HG02571 (cell line): ENCODE results near the gene RHBDF2.
"Not testable (repeated sequence)": the region's sequence is repeated elsewhere in the genome, so short reads cannot be mapped to it uniquely, and the experiment has no call there.

Experiments used
- ATAC-seq: cut with Tn5 transposase; IDR thresholded peaks from one replicate; pipeline ENCODE4 v1.9.1; 2021; ENCODE audit warnings: mild to moderate bottlenecking, moderate library complexity; ENCODE audit not compliant: unreplicated experiment

Gene RHBDF2

GRCh38 chr17:76538281-76538931, 37.2 kb upstream of the RHBDF2 start:
- no peak for ATAC-seq

DNA sequence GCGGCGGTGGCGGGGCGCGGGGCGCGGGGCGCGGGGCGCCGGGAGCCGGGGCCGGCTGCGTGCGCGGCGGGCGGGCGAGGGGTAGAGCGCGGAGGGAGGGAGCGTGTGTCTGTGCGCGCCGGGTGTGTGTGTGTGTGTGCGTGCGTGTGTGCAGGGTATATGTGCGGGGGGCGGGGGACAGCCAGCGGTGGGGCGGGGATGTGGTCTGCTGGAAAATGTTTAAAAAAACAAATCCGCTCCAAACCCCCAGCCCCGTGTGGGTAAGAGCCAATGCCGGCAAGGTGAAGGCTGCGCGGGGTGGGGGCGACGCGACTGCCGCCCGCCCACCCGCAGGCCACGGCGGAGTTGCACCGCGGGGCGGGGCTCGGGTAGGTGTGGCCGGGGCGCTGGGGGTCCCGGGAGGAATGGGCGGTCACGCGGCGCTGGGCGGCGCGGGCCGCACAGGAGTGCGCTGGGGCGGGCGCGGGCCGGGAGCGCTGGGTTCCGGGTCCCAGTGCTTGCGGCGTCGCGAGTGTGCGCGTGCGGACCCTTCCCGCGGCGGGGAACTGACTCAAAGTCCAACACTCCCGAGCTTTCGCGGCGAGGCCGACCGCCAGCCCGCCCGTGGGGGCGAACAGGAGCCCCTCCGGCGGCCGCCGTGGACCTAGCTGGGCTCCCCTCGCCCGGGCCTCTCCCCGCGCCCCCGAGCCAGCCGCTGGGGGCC, 36.5 kb upstream of the RHBDF2 start, which contains the start of gene CYGB:
Gene CYGB (minus strand): TSS at position 132 of the 703 bp plus-strand sequence. CDS start 167 bp downstream, outside the sequence.
- no peak for ATAC-seq

- no peak for ATAC-seq
These were observed 36.0 kb upstream of the RHBDF2 start for GRCh38 chr17:76537288-76537577.

DNA sequence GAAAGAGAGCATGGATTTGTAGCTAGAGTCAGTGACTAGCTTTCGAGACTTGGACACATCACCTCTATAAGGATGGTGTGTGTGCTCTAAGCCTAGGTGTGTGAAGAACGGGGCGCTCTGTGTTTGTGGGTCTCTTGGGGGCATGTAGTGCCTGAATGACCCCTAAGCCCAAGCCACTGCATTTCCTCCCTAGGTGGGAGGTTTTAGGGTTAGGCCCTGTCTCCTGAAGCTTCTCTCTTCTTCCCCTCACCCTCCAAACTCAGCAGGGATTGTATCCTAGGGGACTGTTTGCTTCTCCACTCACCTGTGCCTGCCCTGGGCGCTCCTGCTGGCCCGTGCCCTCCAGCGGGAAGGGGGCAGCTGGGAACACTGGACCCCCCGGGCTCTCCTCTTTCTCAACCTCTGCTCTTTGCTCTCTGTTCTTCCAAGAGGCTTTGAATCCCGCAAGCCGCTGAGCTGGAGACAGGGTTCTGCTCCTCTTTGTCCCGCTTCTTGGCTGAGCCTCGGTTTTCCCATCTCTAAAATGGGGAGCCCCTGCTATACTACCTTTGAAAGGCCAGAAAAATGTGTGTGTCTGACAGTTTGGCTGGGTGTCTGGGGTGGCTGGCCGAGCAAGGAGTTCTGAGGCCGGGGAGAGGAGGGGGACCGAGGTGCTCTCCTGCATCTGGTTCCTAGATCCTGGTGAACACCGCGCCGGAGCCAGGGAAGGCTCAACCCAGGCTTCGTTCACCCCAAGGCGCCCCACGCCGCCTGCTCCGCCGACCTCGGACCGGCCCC, 35.5 kb upstream of the RHBDF2 start:
- ATAC-seq = no peak

GRCh38 chr17:76535788-76536510, 34.7 kb upstream of the RHBDF2 start:
- no peak for ATAC-seq

GRCh38 chr17:76534831-76535732, 33.9 kb upstream of the RHBDF2 start:
- no peak for ATAC-seq

GRCh38 chr17:76533640-76534359, 32.6 kb upstream of the RHBDF2 start:
- not testable (repeated sequence) for ATAC-seq

DNA sequence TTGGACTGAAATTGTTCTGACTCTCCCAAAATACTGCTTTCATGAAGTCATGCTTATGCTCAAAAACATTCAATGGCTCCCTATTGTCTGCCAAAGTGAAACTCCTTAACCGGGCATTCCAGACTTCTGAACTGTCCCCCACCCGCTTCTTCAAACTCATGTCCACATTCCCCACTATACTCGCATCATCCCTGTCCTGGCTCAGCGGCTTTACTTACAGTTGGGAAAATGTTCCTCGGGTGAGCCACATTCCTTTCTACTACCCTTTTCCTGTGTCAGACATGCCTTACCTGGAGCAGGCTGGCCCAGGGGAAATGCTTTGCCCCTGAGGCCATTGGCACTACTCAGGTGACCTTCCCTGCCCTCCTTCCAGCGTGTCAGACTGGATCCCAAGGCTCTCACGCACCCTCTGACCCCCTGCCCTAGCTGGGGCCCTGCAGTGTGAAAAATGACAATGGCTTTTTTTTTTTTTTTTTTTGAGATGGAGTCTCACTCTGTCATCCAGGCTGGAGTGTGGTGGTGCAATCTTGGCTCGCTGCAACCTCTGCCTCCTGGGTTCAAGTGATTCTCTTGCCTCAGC, 30.9 kb upstream of the RHBDF2 start:
- no peak for ATAC-seq

DNA sequence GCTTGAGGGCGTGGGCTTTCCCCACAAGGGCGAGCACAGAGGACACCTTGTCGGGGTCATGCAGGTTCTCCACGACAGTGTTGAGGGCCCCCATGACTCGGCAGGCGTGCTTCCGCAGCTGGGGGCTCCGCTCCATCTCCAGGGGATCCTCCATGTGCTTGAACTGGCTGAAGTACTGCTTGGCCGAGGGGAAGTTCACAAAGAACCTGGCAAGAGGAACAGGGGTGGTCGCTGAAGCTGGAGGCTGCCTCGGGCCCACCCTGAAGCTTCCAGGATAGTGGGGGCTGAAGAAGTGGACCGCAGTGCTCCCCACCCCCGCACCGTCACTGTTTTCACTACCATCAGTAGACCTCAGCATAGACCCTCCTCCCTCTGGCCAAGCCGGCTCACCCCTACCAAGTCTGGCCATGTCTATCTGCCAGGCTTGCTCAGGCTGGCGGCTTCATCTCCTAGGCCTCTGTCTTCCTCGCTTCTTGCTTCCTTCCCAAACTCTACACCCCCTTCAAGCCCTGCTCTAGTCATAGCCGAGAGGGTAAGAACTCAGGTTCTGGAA, 30.3 kb upstream of the RHBDF2 start:
- ATAC-seq = no peak

- no peak for ATAC-seq
These were observed 29.7 kb upstream of the RHBDF2 start for GRCh38 chr17:76530811-76531485.

- no peak for ATAC-seq
These were observed 29.0 kb upstream of the RHBDF2 start for GRCh38 chr17:76530095-76530723.

- ATAC-seq = no peak
These were observed 28.2 kb upstream of the RHBDF2 start for GRCh38 chr17:76529224-76530094.

- ATAC-seq = no peak
These were observed 27.5 kb upstream of the RHBDF2 start for GRCh38 chr17:76528528-76529223.

DNA sequence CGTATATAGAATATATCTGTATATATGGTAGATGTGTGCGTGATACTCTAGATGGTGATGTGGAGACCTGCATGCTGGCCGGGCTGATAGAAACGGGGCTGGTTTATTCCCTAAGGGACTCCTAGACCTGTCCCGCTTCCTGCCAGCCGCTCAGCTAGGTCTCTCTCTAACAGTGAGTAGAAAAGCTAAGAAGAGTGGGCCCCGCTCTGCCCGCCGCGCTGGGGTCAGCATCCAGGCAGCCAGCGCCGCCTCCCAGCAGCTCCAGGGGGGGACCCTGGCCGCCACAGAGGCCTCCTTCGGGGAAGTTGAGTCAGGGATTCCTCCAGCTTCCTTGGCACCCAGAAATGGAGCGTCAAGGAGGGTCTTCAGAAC, 26.9 kb upstream of the RHBDF2 start:
- no peak for ATAC-seq

DNA sequence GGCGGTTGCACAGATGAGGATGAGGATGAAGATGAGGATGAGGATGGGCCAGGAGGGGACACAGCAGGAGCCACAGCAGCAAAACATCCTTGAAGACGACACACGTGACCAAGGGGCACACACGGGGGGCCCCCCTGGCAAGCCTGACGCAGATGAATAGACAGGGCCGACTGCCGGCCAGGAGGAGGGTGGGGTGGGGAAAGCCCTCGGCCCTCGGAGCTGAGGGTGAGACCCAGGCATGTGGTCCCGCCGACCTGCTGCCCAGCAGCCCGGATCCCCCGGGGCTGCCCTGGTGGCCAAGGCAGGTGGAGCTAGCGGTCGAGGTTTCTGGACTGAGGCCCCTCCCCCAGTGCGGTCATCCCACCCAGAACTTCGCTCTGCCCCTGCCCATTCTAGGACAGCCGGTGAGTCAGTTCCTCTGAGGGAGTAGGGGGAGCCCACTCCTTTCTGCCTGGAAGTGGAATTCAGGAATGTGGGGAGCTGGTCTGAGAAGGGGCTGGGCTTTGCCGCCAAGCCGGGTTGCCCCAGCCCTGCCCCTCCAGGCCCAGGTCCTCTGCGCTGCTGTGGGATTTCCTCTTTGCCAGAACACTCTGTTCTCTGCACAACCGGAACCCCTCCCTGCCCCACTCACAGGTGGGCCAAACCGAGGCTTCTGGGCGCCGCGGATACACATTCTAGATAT, 26.3 kb upstream of the RHBDF2 start:
- ATAC-seq = no peak

DNA sequence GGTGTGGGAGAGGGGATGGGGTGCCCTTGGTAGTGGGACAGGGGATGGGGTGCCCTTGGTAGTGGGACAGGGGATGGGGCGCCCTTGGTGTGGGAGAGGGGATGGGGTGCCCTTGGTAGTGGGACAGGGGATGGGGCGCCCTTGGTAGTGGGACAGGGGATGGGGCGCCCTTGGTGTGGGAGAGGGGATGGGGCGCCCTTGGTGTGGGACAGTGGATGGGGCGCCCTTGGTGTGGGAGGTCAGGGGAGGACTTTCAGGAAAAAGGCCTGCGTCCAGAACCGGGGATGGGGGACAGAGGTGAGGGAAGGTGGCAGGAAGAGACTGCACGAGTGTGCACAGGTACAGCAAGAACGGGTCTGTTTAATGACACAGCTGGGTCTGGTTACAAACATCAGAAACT, 25.8 kb upstream of the RHBDF2 start:
- not testable (repeated sequence) for ATAC-seq
